ENCODE results near the gene ISOC2.
"Not testable (repeated sequence)": the region's sequence is repeated elsewhere in the genome, so short reads cannot be mapped to it uniquely, and the experiment has no call there.

The ISOC2 gene

DNA sequence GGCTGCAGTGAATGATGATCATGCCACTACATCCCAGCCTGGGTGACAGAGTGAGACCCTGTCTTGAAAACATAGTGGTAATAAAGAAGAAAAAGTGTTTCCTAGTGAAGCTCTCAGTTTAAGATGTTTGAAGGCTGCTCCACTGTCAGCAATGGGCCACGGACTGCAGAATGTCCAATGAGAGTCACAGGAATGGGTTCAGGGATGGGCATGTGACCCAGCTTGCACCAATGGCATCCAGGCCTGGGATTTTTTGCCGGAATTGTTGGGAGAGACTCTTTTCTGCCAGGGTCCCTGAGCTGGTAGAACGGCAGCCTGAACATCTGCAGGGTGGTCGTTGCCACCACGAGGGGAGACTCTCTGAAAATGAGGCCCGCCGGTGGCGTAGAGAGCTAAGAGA is 24.6 kb downstream of the ISOC2 start:
- Histone ChIP-seq H3K36me3 (ENCODE audit: control insufficient read depth, insufficient read depth, low read length) (no peaks in the 10 kb centered on the region), H3K9me3 (ENCODE audit: control insufficient read depth, low read length) (no peaks in the 10 kb centered on the region), H3K4me1 (ENCODE audit: control insufficient read depth, insufficient read depth, low read length) (peaks cover 10% of the 10 kb centered on the region), H3K9ac (ENCODE audit: low read length) (no peak overlapping the region), H3K4me3 (ENCODE audit: low read length) (no peak overlapping the region), H3K27me3 (ENCODE audit: control insufficient read depth, insufficient read depth, low read length) (peaks cover 74% of the 10 kb centered on the region)

- Histone ChIP-seq H3K9ac (ENCODE audit: low read length) (no peak overlapping the region), H3K27me3 (ENCODE audit: control insufficient read depth, insufficient read depth, low read length) (peaks cover 64% of the 10 kb centered on the region), H3K4me3 (ENCODE audit: low read length) (no peak overlapping the region), H3K36me3 (ENCODE audit: control insufficient read depth, insufficient read depth, low read length) (no peaks in the 10 kb centered on the region), H3K9me3 (ENCODE audit: control insufficient read depth, low read length) (no peaks in the 10 kb centered on the region), H3K4me1 (ENCODE audit: control insufficient read depth, insufficient read depth, low read length) (no peaks in the 10 kb centered on the region)
These were observed 26.4 kb downstream of the ISOC2 start for GRCh38 chr19:55435020-55435419.

DNA sequence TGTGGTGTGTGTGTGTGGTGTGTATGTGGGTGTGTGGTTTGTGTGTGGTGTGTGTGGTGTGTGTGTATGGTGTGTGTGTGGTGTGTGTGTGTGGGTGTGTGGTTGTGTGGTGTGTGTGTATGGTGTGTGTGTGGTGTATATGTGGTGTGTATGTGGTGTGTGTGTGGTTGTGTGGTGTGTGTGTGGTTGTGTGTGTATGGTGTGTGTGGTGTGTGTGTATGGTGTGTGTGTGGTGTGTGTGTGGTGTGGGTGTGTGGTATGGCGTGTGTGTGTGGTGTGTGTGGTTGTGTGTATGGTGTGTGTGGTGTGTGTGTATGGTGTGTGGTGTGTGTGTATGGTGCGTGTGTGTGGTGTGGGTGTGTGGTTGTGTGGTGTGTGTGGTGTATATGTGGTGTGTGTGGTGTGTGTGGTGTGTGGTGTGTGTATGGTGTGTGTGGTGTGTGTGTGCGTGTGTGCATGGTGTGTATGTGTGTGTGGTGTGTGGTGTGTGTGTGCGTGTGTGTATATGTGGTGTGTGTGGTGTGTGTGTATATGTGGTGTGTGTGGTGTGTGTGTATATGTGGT is 27.0 kb downstream of the ISOC2 start:
- H3K9ac ChIP-seq (ENCODE audit: low read length): no peak overlapping the region

GRCh38 chr19:55433292-55433691 is 28.1 kb downstream of the ISOC2 start:
- no peaks in the 10 kb centered on the region for H3K36me3 ChIP-seq (ENCODE audit: control insufficient read depth, insufficient read depth, low read length)
- no peak overlapping the region for H3K9ac ChIP-seq (ENCODE audit: low read length)
- H3K27me3 ChIP-seq (ENCODE audit: control insufficient read depth, insufficient read depth, low read length): peaks cover 49% of the 10 kb centered on the region
- H3K9me3 ChIP-seq (ENCODE audit: control insufficient read depth, low read length): no peaks in the 10 kb centered on the region
- H3K4me3 ChIP-seq (ENCODE audit: low read length): no peak overlapping the region
- H3K4me1 ChIP-seq (ENCODE audit: control insufficient read depth, insufficient read depth, low read length): no peaks in the 10 kb centered on the region

More for the DNA sequence above, 27.0 kb downstream of the ISOC2 start:
- Histone ChIP-seq H3K27me3 (ENCODE audit: control insufficient read depth, insufficient read depth, low read length) (peaks cover 61% of the 10 kb centered on the region), H3K4me3 (ENCODE audit: low read length) (no peak overlapping the region), H3K9me3 (ENCODE audit: control insufficient read depth, low read length) (no peaks in the 10 kb centered on the region), H3K36me3 (ENCODE audit: control insufficient read depth, insufficient read depth, low read length) (no peaks in the 10 kb centered on the region), H3K4me1 (ENCODE audit: control insufficient read depth, insufficient read depth, low read length) (no peaks in the 10 kb centered on the region)

GRCh38 chr19:55432241-55432959 is 29.0 kb downstream of the ISOC2 start:
- Histone ChIP-seq H3K4me3 (ENCODE audit: low read length) (no peak overlapping the region), H3K36me3 (ENCODE audit: control insufficient read depth, insufficient read depth, low read length) (no peaks in the 10 kb centered on the region), H3K9me3 (ENCODE audit: control insufficient read depth, low read length) (no peaks in the 10 kb centered on the region), H3K4me1 (ENCODE audit: control insufficient read depth, insufficient read depth, low read length) (no peaks in the 10 kb centered on the region), H3K9ac (ENCODE audit: low read length) (no peak overlapping the region), H3K27me3 (ENCODE audit: control insufficient read depth, insufficient read depth, low read length) (peaks cover 41% of the 10 kb centered on the region)

DNA sequence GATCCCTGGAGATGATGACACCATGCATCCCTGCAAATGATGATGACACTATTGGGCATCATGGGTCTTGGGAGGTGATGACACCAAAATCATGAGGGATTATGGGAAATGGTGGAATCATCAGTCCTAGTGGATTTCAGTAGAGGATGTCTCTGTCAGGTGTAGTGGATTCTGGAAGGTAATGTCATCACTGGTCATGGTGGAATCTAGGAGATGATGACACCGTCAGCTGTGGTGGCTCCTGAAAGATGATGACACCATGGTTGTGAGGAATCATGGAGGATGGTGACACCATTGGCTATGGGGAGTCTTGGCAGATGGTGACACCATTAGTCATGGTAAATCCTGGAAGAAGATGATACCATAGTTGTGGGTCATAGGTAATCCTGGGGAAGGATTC is 30.3 kb downstream of the ISOC2 start:
- H3K27me3 ChIP-seq (ENCODE audit: control insufficient read depth, insufficient read depth, low read length): peaks cover 38% of the 10 kb centered on the region

GRCh38 chr19:55426042-55426441 is 35.4 kb downstream of the ISOC2 start:
- H3K4me3 ChIP-seq (ENCODE audit: low read length): no peak overlapping the region
- H3K9ac ChIP-seq (ENCODE audit: low read length): no peak overlapping the region

More for the DNA sequence above, 30.3 kb downstream of the ISOC2 start:
- no peak overlapping the region for H3K4me3 ChIP-seq (ENCODE audit: low read length)
- H3K36me3 ChIP-seq (ENCODE audit: control insufficient read depth, insufficient read depth, low read length): no peaks in the 10 kb centered on the region
- no peak overlapping the region for H3K9ac ChIP-seq (ENCODE audit: low read length)
- H3K9me3 ChIP-seq (ENCODE audit: control insufficient read depth, low read length): no peaks in the 10 kb centered on the region
- H3K4me1 ChIP-seq (ENCODE audit: control insufficient read depth, insufficient read depth, low read length): no peaks in the 10 kb centered on the region

GRCh38 chr19:55424518-55424917 is 36.9 kb downstream of the ISOC2 start:
- Histone ChIP-seq H3K9me3 (ENCODE audit: control insufficient read depth, low read length) (no peaks in the 10 kb centered on the region), H3K9ac (ENCODE audit: low read length) (no peak overlapping the region), H3K36me3 (ENCODE audit: control insufficient read depth, insufficient read depth, low read length) (no peaks in the 10 kb centered on the region), H3K4me1 (ENCODE audit: control insufficient read depth, insufficient read depth, low read length) (no peaks in the 10 kb centered on the region), H3K27me3 (ENCODE audit: control insufficient read depth, insufficient read depth, low read length) (no peaks in the 10 kb centered on the region), H3K4me3 (ENCODE audit: low read length) (no peak overlapping the region)

More at GRCh38 chr19:55426042-55426441, 35.4 kb downstream of the ISOC2 start:
- no peaks in the 10 kb centered on the region for H3K4me1 ChIP-seq (ENCODE audit: control insufficient read depth, insufficient read depth, low read length)
- H3K27me3 ChIP-seq (ENCODE audit: control insufficient read depth, insufficient read depth, low read length): peaks cover 1% of the 10 kb centered on the region
- H3K36me3 ChIP-seq (ENCODE audit: control insufficient read depth, insufficient read depth, low read length): no peaks in the 10 kb centered on the region
- no peaks in the 10 kb centered on the region for H3K9me3 ChIP-seq (ENCODE audit: control insufficient read depth, low read length)

- H3K4me1 ChIP-seq (ENCODE audit: control insufficient read depth, insufficient read depth, low read length): no peaks in the 10 kb centered on the region
- H3K9ac ChIP-seq (ENCODE audit: low read length): no peak overlapping the region
- H3K36me3 ChIP-seq (ENCODE audit: control insufficient read depth, insufficient read depth, low read length): no peaks in the 10 kb centered on the region
- no peak overlapping the region for H3K4me3 ChIP-seq (ENCODE audit: low read length)
- H3K27me3 ChIP-seq (ENCODE audit: control insufficient read depth, insufficient read depth, low read length): no peaks in the 10 kb centered on the region
- no peaks in the 10 kb centered on the region for H3K9me3 ChIP-seq (ENCODE audit: control insufficient read depth, low read length)
These were observed 38.0 kb downstream of the ISOC2 start for GRCh38 chr19:55423225-55424005.

GRCh38 chr19:55421281-55421680 is 40.2 kb downstream of the ISOC2 start:
- H3K9ac ChIP-seq (ENCODE audit: low read length); H3K4me1 ChIP-seq (ENCODE audit: control insufficient read depth, insufficient read depth, low read length); H3K4me3 ChIP-seq (ENCODE audit: low read length); H3K36me3 ChIP-seq (ENCODE audit: control insufficient read depth, insufficient read depth, low read length); H3K9me3 ChIP-seq (ENCODE audit: control insufficient read depth, low read length); H3K27me3 ChIP-seq (ENCODE audit: control insufficient read depth, insufficient read depth, low read length): not testable (repeated sequence)

- H3K9ac ChIP-seq (ENCODE audit: low read length): no peak overlapping the region
- H3K27me3 ChIP-seq (ENCODE audit: control insufficient read depth, insufficient read depth, low read length): no peaks in the 10 kb centered on the region
- no peaks in the 10 kb centered on the region for H3K9me3 ChIP-seq (ENCODE audit: control insufficient read depth, low read length)
- no peak overlapping the region for H3K4me3 ChIP-seq (ENCODE audit: low read length)
- H3K36me3 ChIP-seq (ENCODE audit: control insufficient read depth, insufficient read depth, low read length): no peaks in the 10 kb centered on the region
- H3K4me1 ChIP-seq (ENCODE audit: control insufficient read depth, insufficient read depth, low read length): no peaks in the 10 kb centered on the region
These were observed 41.7 kb downstream of the ISOC2 start for GRCh38 chr19:55419624-55420236.

DNA sequence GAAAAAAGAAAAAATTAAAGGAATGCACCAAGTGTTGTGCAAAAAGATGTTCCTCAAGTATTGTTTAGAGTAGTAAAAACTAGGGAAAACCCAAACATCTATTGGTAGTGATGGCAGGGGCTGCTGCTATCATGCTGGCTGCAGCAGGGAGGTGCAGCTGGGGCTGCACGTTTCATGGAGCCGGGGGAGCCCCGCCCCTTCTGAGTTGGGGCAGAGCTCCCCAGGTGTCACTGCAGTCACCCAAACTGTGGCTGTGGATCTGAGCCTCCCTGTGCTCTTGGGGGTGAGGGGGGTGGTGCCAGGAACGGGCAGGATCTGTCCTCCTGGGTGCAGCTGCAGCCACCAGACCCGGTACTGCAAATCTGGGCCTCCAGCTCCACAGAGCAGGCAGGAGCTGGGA is 42.3 kb downstream of the ISOC2 start:
- H3K4me1 ChIP-seq (ENCODE audit: control insufficient read depth, insufficient read depth, low read length): no peaks in the 10 kb centered on the region
- no peak overlapping the region for H3K9ac ChIP-seq (ENCODE audit: low read length)
- no peaks in the 10 kb centered on the region for H3K27me3 ChIP-seq (ENCODE audit: control insufficient read depth, insufficient read depth, low read length)
- H3K9me3 ChIP-seq (ENCODE audit: control insufficient read depth, low read length): no peaks in the 10 kb centered on the region
- no peaks in the 10 kb centered on the region for H3K36me3 ChIP-seq (ENCODE audit: control insufficient read depth, insufficient read depth, low read length)
- no peak overlapping the region for H3K4me3 ChIP-seq (ENCODE audit: low read length)
